ENCODE data around the gene NTN1. TPM values are rescaled to one million over a fixed set of nuclear protein-coding genes. Genes with fewer than 3 reads are reported as not detected.

The NTN1 gene
- total RNA-seq, 1 experiment from 2014 or later = 4.2 TPM

- TF ChIP-seq TCF7L2 (IDR thresholded peaks at IDR 0.05; ENCODE audit: borderline replicate concordance, extremely low read depth, insufficient read depth, insufficient read length) (no peak), EZH2 (IDR thresholded peaks at IDR 0.05) (no peak), CBX3 (IDR thresholded peaks at IDR 0.05; ENCODE audit: low read depth) (no peak)
These were observed 11.6 kb upstream of the NTN1 start (continued) for GRCh38 chr17:9009737-9010136.

GRCh38 chr17:9011001-9011400, 10.3 kb upstream of the NTN1 start:
- BruUV-seq (replicated peaks) = no TSS peak
- POLR2A ChIA-PET = no interaction called here
- Histone ChIP-seq H3K9ac (ENCODE audit: low read length) (no peak overlapping the region), H3K79me2 (ENCODE audit: insufficient read depth, low read length) (no peaks in the 10 kb centered on the region), H3K4me3 (replicated peaks in 1 of 2; ENCODE audit: low read depth in 1 of 2, low read length in 2 of 2) (no peak overlapping the region), H3K27me3 (ENCODE audit: insufficient read depth, low read length) (peaks cover 11% of the 10 kb centered on the region; the same call in 1 of the 2 replicates), H2AFZ (ENCODE audit: low read depth, low read length, poor library complexity, severe bottlenecking) (no peak overlapping the region), H3K27ac (ENCODE audit: low read depth, low read length) (no peak overlapping the region), H3K36me3 (ENCODE audit: control insufficient read depth in 1 of 2, insufficient read depth in 2 of 2, low read length in 2 of 2) (no peaks in the 10 kb centered on the region), H3K4me1 (ENCODE audit: control insufficient read depth in 1 of 2, insufficient read depth in 2 of 2, low read length in 2 of 2) (no peaks in the 10 kb centered on the region), H3K4me2 (ENCODE audit: low read length) (no peak overlapping the region), H3K9me3 (ENCODE audit: control insufficient read depth in 1 of 2, insufficient read depth in 1 of 2, low read depth in 1 of 2, low read length in 2 of 2) (no peaks in the 10 kb centered on the region), H3K9me2 (ENCODE audit: insufficient read depth) (no peaks in the 10 kb centered on the region), H4K20me1 (ENCODE audit: insufficient read depth) (no peaks in the 10 kb centered on the region)
- DNase-seq (ENCODE audit: low read depth, low spot score) = no peak
- CTCF ChIA-PET = interaction anchor here (2.3 kb wide), 1 partner anchor 13 kb away, joined by 11 read pairs; no protein-coding TSS in a partner anchor
- RAD21 ChIA-PET (ENCODE audit: low non-redundant PET in 1 of 2, low total read pairs in 2 of 2, uncharacterized antibody in 2 of 2, unreplicated experiment in 2 of 2) = no interaction called here
- no peak for ATAC-seq
- TF ChIP-seq TCF7L2 (IDR thresholded peaks at IDR 0.05; ENCODE audit: borderline replicate concordance, extremely low read depth, insufficient read depth, insufficient read length) = no peak
- no peak for TF ChIP-seq EGR1 (IDR thresholded peaks at IDR 0.05; ENCODE audit: low read depth)
- TF ChIP-seq, protein P1, sequence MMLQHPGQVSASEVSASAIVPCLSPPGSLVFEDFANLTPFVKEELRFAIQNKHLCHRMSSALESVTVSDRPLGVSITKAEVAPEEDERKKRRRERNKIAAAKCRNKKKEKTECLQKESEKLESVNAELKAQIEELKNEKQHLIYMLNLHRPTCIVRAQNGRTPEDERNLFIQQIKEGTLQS (IDR thresholded peaks at IDR 0.05) = no peak
- TF ChIP-seq YY1 (IDR thresholded peaks at IDR 0.05; ENCODE audit: extremely low read depth, insufficient replicate concordance, low read depth, low read length) = no peak
- no peak for TF ChIP-seq SP1 (IDR thresholded peaks at IDR 0.05; ENCODE audit: low read depth)
- intact Hi-C loops (cut with micrococcal nuclease) = no loop called here

All from HCT116 (cell line).